Measurements from ENCODE around the gene ULK4.
"Not testable (repeated sequence)": the region's sequence is repeated elsewhere in the genome, so short reads cannot be mapped to it uniquely, and the experiment has no call there.

The ULK4 gene

DNA sequence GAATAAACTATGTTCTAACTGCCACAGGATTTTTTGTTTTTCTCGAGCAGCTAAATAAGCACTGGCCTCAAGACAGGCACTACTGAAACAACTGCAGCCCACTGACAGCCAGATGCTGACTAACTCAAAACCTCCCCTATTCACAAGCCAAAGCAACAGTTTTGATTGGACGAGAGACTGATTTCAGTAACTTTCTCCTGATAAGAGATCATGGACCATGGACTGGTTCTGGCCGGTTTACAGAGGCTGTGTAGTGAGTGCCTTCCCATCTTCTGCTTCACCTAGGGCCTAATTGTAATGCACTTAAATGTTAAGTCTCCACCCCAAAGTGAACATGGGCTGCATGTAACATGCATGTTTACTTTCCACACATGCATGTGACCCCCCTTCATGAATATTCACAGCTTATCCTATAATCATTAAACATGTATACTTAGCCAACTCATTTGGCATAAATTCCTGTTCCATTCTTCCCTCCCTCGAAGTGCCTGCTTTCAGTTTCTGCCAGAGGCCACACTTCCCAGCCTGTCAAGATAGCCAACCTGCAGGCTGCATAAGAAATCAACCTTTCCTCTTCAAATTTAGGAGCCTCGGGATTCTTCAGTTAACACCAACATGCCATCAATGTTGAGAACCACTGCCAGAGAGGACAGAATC, 108.2 kb downstream of the ULK4 start:
- TF ChIP-seq CTCF (IDR thresholded peaks at IDR 0.05; ENCODE audit: low read length, missing control alignments): no peak

DNA sequence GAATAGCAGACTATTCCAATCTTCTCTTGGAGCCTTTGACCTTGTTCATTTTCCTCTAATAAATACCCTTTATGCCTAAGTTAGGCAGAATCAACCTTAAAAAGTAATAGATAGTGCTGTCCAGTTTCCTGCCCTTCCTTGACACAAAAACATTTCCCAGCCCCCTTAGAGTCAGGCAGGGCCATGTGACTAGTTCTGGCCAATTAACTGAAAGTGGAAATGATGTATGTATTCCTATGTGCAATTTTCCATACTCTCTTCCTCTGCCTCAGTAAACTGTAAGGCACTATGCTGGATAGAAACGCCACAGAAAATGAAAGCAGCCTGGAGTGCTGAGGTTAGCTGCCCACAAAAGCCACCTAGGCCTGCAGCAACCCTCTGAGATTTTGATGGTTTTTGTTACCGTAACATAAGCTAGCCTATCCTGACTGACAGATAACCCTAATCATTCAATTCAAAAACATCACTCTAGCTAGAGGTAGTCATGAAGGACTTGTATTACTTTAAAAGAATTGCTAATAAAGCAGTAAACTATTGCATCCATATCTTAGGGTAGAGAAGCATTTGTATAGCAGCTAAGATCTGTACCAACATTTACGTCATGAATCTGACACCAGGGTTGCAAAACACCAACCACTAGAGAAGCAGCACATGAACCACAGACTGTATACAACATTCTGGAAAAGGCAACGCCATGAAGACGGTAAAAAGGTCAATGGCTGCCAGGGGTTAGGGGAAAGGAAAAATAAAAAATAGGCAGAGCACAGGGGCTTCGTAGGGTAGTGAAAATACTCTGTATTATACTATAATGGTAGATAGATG, 112.9 kb downstream of the ULK4 start:
- TF ChIP-seq CTCF (IDR thresholded peaks at IDR 0.05; ENCODE audit: low read length, missing control alignments): no peak
- no peak for DNase-seq (ENCODE audit: low read depth)

More for the DNA sequence above, 108.2 kb downstream of the ULK4 start:
- H3K4me3 ChIP-seq (replicated peaks; ENCODE audit: low read depth, low read length): no peak overlapping the region
- peak; percentile 56 for DNase-seq (ENCODE audit: low read depth)

GRCh38 chr3:41847679-41848078, 114.2 kb downstream of the ULK4 start:
- no peak for DNase-seq (ENCODE audit: low read depth)
- H3K4me3 ChIP-seq (replicated peaks; ENCODE audit: low read depth, low read length): no peak overlapping the region
- no peak for TF ChIP-seq CTCF (IDR thresholded peaks at IDR 0.05; ENCODE audit: low read length, missing control alignments)

More for the DNA sequence above, 112.9 kb downstream of the ULK4 start:
- H3K4me3 ChIP-seq (replicated peaks; ENCODE audit: low read depth, low read length): no peak overlapping the region

- no peak overlapping the region for H3K4me3 ChIP-seq (replicated peaks; ENCODE audit: low read depth, low read length)
- no peak for TF ChIP-seq CTCF (IDR thresholded peaks at IDR 0.05; ENCODE audit: low read length, missing control alignments)
- DNase-seq (ENCODE audit: low read depth): no peak
Measured at GRCh38 chr3:41846850-41847249, 115.1 kb downstream of the ULK4 start.

GRCh38 chr3:41845826-41846225, 116.1 kb downstream of the ULK4 start:
- H3K4me3 ChIP-seq (replicated peaks; ENCODE audit: low read depth, low read length): no peak overlapping the region
- TF ChIP-seq CTCF (IDR thresholded peaks at IDR 0.05; ENCODE audit: low read length, missing control alignments): no peak
- no peak for DNase-seq (ENCODE audit: low read depth)

GRCh38 chr3:41844256-41844655, 117.6 kb downstream of the ULK4 start:
- DNase-seq (ENCODE audit: low read depth); H3K4me3 ChIP-seq (replicated peaks; ENCODE audit: low read depth, low read length): not testable (repeated sequence)

- not testable (repeated sequence) for DNase-seq (ENCODE audit: low read depth); H3K4me3 ChIP-seq (replicated peaks; ENCODE audit: low read depth, low read length)
Measured at GRCh38 chr3:41840936-41841668, 120.8 kb downstream of the ULK4 start.
